ENCODE measurements around the gene TNFRSF9.

TNFRSF9 gene

GRCh38 chr1:7915826-7916500, 24.7 kb downstream of the TNFRSF9 start:
- DNase-seq = no peak

GRCh38 chr1:7912743-7913557, 27.7 kb downstream of the TNFRSF9 start:
- no peak for DNase-seq

GRCh38 chr1:7912145-7912544, 28.5 kb downstream of the TNFRSF9 start:
- no peak for DNase-seq

- DNase-seq = no peak
These were observed 35.4 kb downstream of the TNFRSF9 start for GRCh38 chr1:7905262-7905661.

GRCh38 chr1:7902478-7903085, 38.1 kb downstream of the TNFRSF9 start:
- peak; percentile 34 for DNase-seq

- no peak for DNase-seq
These were observed 40.9 kb downstream of the TNFRSF9 start for GRCh38 chr1:7899741-7900140.

GRCh38 chr1:7898962-7899361, 41.7 kb downstream of the TNFRSF9 start:
- DNase-seq = no peak

GRCh38 chr1:7896994-7897393, 43.6 kb downstream of the TNFRSF9 start:
- no peak for DNase-seq

GRCh38 chr1:7893529-7894180, 47.0 kb downstream of the TNFRSF9 start:
- no peak for DNase-seq

GRCh38 chr1:7891804-7892203, 48.8 kb downstream of the TNFRSF9 start:
- DNase-seq = no peak

GRCh38 chr1:7890853-7891252, 49.8 kb downstream of the TNFRSF9 start:
- DNase-seq = no peak

- DNase-seq = no peak
These were observed 52.2 kb downstream of the TNFRSF9 start for GRCh38 chr1:7888248-7889081.

GRCh38 chr1:7886405-7886745, 54.3 kb downstream of the TNFRSF9 start:
- DNase-seq = peak; percentile 72

GRCh38 chr1:7885513-7886404, 54.9 kb downstream of the TNFRSF9 start:
- no peak for DNase-seq

- DNase-seq = no peak
These were observed 55.9 kb downstream of the TNFRSF9 start for GRCh38 chr1:7884757-7885156.

- no peak for DNase-seq
These were observed 61.4 kb downstream of the TNFRSF9 start for GRCh38 chr1:7879228-7879627.

- no peak for DNase-seq
These were observed 62.6 kb downstream of the TNFRSF9 start for GRCh38 chr1:7878027-7878426.

GRCh38 chr1:7873801-7874795, 66.5 kb downstream of the TNFRSF9 start:
- no peak for DNase-seq

- DNase-seq = no peak
These were observed 69.5 kb downstream of the TNFRSF9 start for GRCh38 chr1:7871136-7871535.
